H1 (cell line): ENCODE data around the gene HTRA1. TPM values are rescaled to one million over a fixed set of nuclear protein-coding genes. Genes with fewer than 3 reads are reported as not detected.

Source experiments
- CTCF ChIA-PET: fragments of 300-600 bp; sonication (Branson Sonifier 250); formaldehyde crosslinking; loops from one replicate; lab custom pipeline; 2021; ENCODE audit not compliant: partially characterized antibody; lab: Charles Lee
- POLR2A ChIA-PET: fragments of 300-600 bp; sonication (Branson Sonifier 250); formaldehyde crosslinking; loops from one replicate; lab custom pipeline; 2021; ENCODE audit warnings: inconsistent platforms; ENCODE audit not compliant: partially characterized antibody; lab: Charles Lee
- DNase-seq, 2 experiments: peaks; one replicate each; pipeline versions ENCODE4 v3.0.0 to v3.0.0-alpha.2; 2010 to 2022; ENCODE audit warnings: low spot score in 2 of 2, low read depth in 1 of 2, mixed read lengths in 1 of 2
- FAIRE-seq: peaks from 2 replicates; lab custom pipeline; 2011; peaks lifted over from hg19 to GRCh38; lab: Jason Lieb, UNC
- H2AFZ ChIP-seq: 2 replicates; pipeline ENCODE4 v1.8.1; 2012; ENCODE audit warnings: low read length, inconsistent platforms
- H2AK5ac ChIP-seq: 2 replicates; pipeline ENCODE4 v1.6.1; 2013; ENCODE audit warnings: low read depth, low read length
- H2BK120ac ChIP-seq: replicated peaks from 2 replicates; pipeline ENCODE3; 2013; ENCODE audit warnings: low read depth, low read length, inconsistent platforms
- H2BK12ac ChIP-seq: 2 replicates; pipeline ENCODE4 v1.6.1; 2013; ENCODE audit warnings: low read depth, low read length
- H2BK15ac ChIP-seq: 2 replicates; pipeline ENCODE4 v1.6.1; 2013; ENCODE audit warnings: low read length
- H2BK20ac ChIP-seq: 2 replicates; pipeline ENCODE4 v1.6.1; 2013; ENCODE audit warnings: low read length
- H2BK5ac ChIP-seq: 2 replicates; pipeline ENCODE4 v1.6.1; 2013; ENCODE audit warnings: low read depth, low read length
- H3K14ac ChIP-seq: 2 replicates; pipeline ENCODE4 v1.6.1; 2013; ENCODE audit warnings: inconsistent platforms; ENCODE audit not compliant: insufficient read length
- H3K18ac ChIP-seq: 2 replicates; pipeline ENCODE4 v1.6.1; 2013; ENCODE audit warnings: low read length; ENCODE audit errors: extremely low read depth
- H3K23ac ChIP-seq: 2 replicates; pipeline ENCODE4 v1.6.1; 2013; ENCODE audit warnings: inconsistent platforms; ENCODE audit not compliant: insufficient read length
- H3K23me2 ChIP-seq: 2 replicates; pipeline ENCODE4 v1.6.1; 2013; ENCODE audit warnings: low read depth, low read length
- H3K27ac ChIP-seq: 2 replicates; pipeline ENCODE4 v1.6.1; 2011; ENCODE audit warnings: low read depth, low read length, inconsistent platforms
- H3K27me3 ChIP-seq, 4 experiments: replicated peaks in 1 of 4; 1 replicate in 1 of 4; 2 replicates in 3 of 4; pipeline versions ENCODE4 v1.6.1 to v1.8.1; 2011 to 2013; ENCODE audit warnings: low read length in 3 of 4, mild to moderate bottlenecking in 3 of 4, inconsistent platforms in 2 of 4, mixed read lengths in 2 of 4, moderate library complexity in 1 of 4; ENCODE audit not compliant: control insufficient read depth in 3 of 4, insufficient read depth in 3 of 4; ENCODE audit errors: extremely low read depth in 1 of 4
- H3K36me3 ChIP-seq, 4 experiments: 2 replicates each; pipeline versions ENCODE4 v1.6.1 to v1.8.1; 2011 to 2013; ENCODE audit warnings: mild to moderate bottlenecking in 4 of 4, low read length in 3 of 4, moderate library complexity in 2 of 4, control low read depth in 1 of 4, inconsistent platforms in 1 of 4; ENCODE audit not compliant: insufficient read depth in 4 of 4, control insufficient read depth in 2 of 4
- H3K4ac ChIP-seq: replicated peaks from 2 replicates; pipeline ENCODE3; 2013; ENCODE audit warnings: low read length, low read depth, mixed read lengths, inconsistent platforms; ENCODE audit not compliant: insufficient read length
- H3K4me1 ChIP-seq, 4 experiments: replicated peaks in 1 of 4; 1 replicate in 1 of 4; 2 replicates in 3 of 4; pipeline versions ENCODE4 v1.6.1 to v1.8.1; 2011 to 2013; ENCODE audit warnings: low read length in 3 of 4, inconsistent platforms in 2 of 4, mixed read lengths in 1 of 4; ENCODE audit not compliant: insufficient read depth in 4 of 4, control insufficient read depth in 3 of 4
- H3K4me2 ChIP-seq, 2 experiments: 2 replicates each; pipeline versions ENCODE4 v1.6.1 to v1.8.1; 2011 to 2013; ENCODE audit warnings: low read depth in 2 of 2, low read length in 2 of 2, control low read depth in 1 of 2, inconsistent platforms in 1 of 2, mild to moderate bottlenecking in 1 of 2; ENCODE audit not compliant: insufficient read depth in 1 of 2
- H3K4me3 ChIP-seq, 4 experiments: fragments of 200-600, 300-600 bp in 1 of 4; sonication (generic), shearing (Covaris generic), sonication (Bioruptor Twin) in 1 of 4; 2 replicates each; pipeline versions ENCODE4 v1.5.1 to v1.8.1; 2011 to 2016; ENCODE audit warnings: low read length in 4 of 4, low read depth in 3 of 4, control low read depth in 2 of 4, inconsistent platforms in 2 of 4, mild to moderate bottlenecking in 2 of 4, mixed read lengths in 1 of 4, moderate library complexity in 1 of 4; ENCODE audit not compliant: insufficient read depth in 2 of 4; ENCODE audit errors: extremely low read depth in 1 of 4
- H3K56ac ChIP-seq: replicated peaks from 2 replicates; pipeline ENCODE3; 2013; ENCODE audit warnings: low read depth, mild to moderate bottlenecking, mixed read lengths, low read length, inconsistent platforms; ENCODE audit not compliant: insufficient read length
- H3K79me1 ChIP-seq: 2 replicates; pipeline ENCODE4 v1.6.1; 2013; ENCODE audit warnings: low read depth, low read length, control low read depth
- H3K79me2 ChIP-seq, 2 experiments: 2 replicates each; pipeline versions ENCODE4 v1.6.1 to v1.8.1; 2012 to 2013; ENCODE audit warnings: low read length in 2 of 2, mild to moderate bottlenecking in 2 of 2, inconsistent platforms in 1 of 2; ENCODE audit not compliant: insufficient read depth in 2 of 2, control insufficient read depth in 1 of 2
- H3K9ac ChIP-seq, 4 experiments: replicated peaks in 1 of 4; 1 replicate in 1 of 4; 2 replicates in 3 of 4; pipeline versions ENCODE4 v1.6.1 to v1.8.1; 2011 to 2013; ENCODE audit warnings: low read depth in 3 of 4, low read length in 3 of 4, control low read depth in 2 of 4, mild to moderate bottlenecking in 2 of 4, moderate library complexity in 2 of 4, inconsistent platforms in 1 of 4; ENCODE audit errors: extremely low read depth in 1 of 4
- H3K9me3 ChIP-seq, 2 experiments: 2 replicates each; pipeline versions ENCODE4 v1.6.1 to v1.8.1; 2012 to 2013; ENCODE audit warnings: mild to moderate bottlenecking in 2 of 2, moderate library complexity in 2 of 2, control low read depth in 1 of 2, inconsistent platforms in 1 of 2, low read depth in 1 of 2, low read length in 1 of 2, mixed read lengths in 1 of 2; ENCODE audit not compliant: insufficient read depth in 2 of 2
- H4K20me1 ChIP-seq, 2 experiments: replicated peaks in 1 of 2; 2 replicates each; pipeline versions ENCODE3 to v1.8.1; 2011 to 2013; ENCODE audit warnings: inconsistent platforms in 2 of 2, low read length in 2 of 2, mild to moderate bottlenecking in 1 of 2; ENCODE audit not compliant: insufficient read depth in 2 of 2, control insufficient read depth in 1 of 2
- H4K5ac ChIP-seq: 2 replicates; pipeline ENCODE4 v1.6.1; 2013; ENCODE audit warnings: low read length, low read depth, mixed read lengths, inconsistent platforms; ENCODE audit not compliant: insufficient read length
- H4K8ac ChIP-seq: 2 replicates; pipeline ENCODE4 v1.8.0; 2013; ENCODE audit warnings: mild to moderate bottlenecking, moderate library complexity, low read length, inconsistent platforms; ENCODE audit not compliant: insufficient read depth; ENCODE audit errors: extremely low read depth
- H4K91ac ChIP-seq: replicated peaks from 2 replicates; pipeline ENCODE3; 2013; ENCODE audit warnings: low read length, mixed read lengths, inconsistent platforms; ENCODE audit not compliant: insufficient read length
- KDM5A ChIP-seq: fragments of 200-600 bp; IDR thresholded peaks from 2 replicates; pipeline ENCODE4 v1.7.1; 2012; ENCODE audit warnings: mild to moderate bottlenecking, low read length, inconsistent platforms, mixed read lengths
- POU5F1 ChIP-seq: IDR thresholded peaks from 2 replicates; pipeline ENCODE4 v1.6.1; 2011; ENCODE audit warnings: low read depth, mild to moderate bottlenecking, low read length, moderate library complexity
- RFX5 ChIP-seq: IDR thresholded peaks from 2 replicates; pipeline ENCODE4 v1.6.1; 2011; ENCODE audit warnings: low read depth, low read length, improper control_type of control experiment, borderline replicate concordance
- SIX5 ChIP-seq: IDR thresholded peaks from 2 replicates; pipeline ENCODE4 v1.6.1; 2011; ENCODE audit warnings: mild to moderate bottlenecking, low read depth, low read length
- WGBS, 2 experiments: shearing (Covaris generic) in 1 of 2; methylation state at CpG; one replicate each; pipeline versions ENCODE4 v1.1.6 to v1.1.7; 2013 to 2015; ENCODE audit warnings: low lambda C conversion rate in 2 of 2, mixed read lengths in 2 of 2, inconsistent platforms in 1 of 2, low coverage in 1 of 2, missing lambda C conversion rate in 1 of 2; ENCODE audit not compliant: insufficient replicate concordance in 2 of 2, insufficient coverage in 1 of 2, insufficient read length in 1 of 2; ENCODE audit errors: extremely low coverage in 1 of 2, missing lambda C conversion rate in 1 of 2; 5-methylcytosine and 5-hydroxymethylcytosine counted together
- polyA plus RNA-seq, 7 experiments: library from polyadenylated mRNA; depleted of rRNA in 3 of 7; stranded (reverse) in 5 of 7; unstranded in 2 of 7; fragments of >200 nt in 5 of 7; fragments of 200-250 nt in 2 of 7; gene quantifications; 1 replicate in 5 of 7; 2 replicates in 1 of 7; 4 replicates in 1 of 7; pipeline versions ENCODE4 v1.2.1 to v1.2.3, GENCODE V29; 2011 to 2013; ENCODE audit warnings: missing spikeins in 2 of 7, mixed read lengths in 2 of 7
- total RNA-seq: library from RNA; stranded (reverse); fragmentation: NEBNext Ultra II Directional; extraction: Animal tissue kit (Norgen Biotek cat#: 25700); gene quantifications from 2 replicates; pipeline ENCODE4 v1.2.1, GENCODE V29; 2021

HTRA1 gene
- total and polyA plus RNA-seq, 2 of the 8 experiments (the other 6 are each of a cell fraction or from before 2014, with no cell fraction given), result 15.8 to 20.1 TPM

DNA sequence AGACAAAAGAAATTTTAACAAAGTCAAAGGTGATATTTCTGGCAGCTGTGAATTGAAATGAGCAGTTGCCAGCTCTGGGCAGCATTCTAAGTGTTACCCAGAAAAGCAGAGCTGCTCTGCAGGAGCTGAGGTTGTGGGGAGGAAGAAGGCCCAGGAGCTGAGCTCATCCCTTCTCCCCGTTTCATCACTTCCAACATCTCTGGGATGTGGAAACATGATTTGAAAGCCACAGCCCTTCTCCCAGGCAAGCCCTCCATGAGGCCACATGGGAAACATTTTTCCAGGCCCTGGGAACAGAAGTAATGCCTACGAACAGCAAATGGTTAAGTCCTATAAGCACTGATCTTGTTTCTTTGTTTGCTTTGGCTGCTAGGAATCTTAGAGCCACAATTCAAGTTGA is 88.3 kb downstream of the HTRA1 start:
- POLR2A ChIA-PET, result no interaction called here
- no peak for DNase-seq
- Histone ChIP-seq H3K4me3 (no peak overlapping the region), H3K4me1 (no peaks in the 10 kb centered on the region), H4K8ac (no peak overlapping the region), H3K36me3 (no peaks in the 10 kb centered on the region), H2BK20ac (no peak overlapping the region), H3K79me2 (no peaks in the 10 kb centered on the region), H2BK120ac (no peak overlapping the region), H4K20me1 (no peaks in the 10 kb centered on the region), H3K18ac (no peak overlapping the region), H3K14ac (no peak overlapping the region), H3K9ac (no peak overlapping the region), H3K56ac (no peak overlapping the region), H3K27ac (no peak overlapping the region), H3K79me1 (no peaks in the 10 kb centered on the region), H2BK5ac (no peak overlapping the region), H2AFZ (no peak overlapping the region), H3K23ac (no peak overlapping the region), H4K91ac (no peak overlapping the region), H2AK5ac (no peak overlapping the region), H3K4ac (no peak overlapping the region), H2BK12ac (no peak overlapping the region), H3K27me3 (no peaks in the 10 kb centered on the region), H3K23me2 (no peaks in the 10 kb centered on the region), H3K9me3 (no peaks in the 10 kb centered on the region), H2BK15ac (no peak overlapping the region), H3K4me2 (no peak overlapping the region), H4K5ac (no peak overlapping the region)
- no peak for FAIRE-seq
- CTCF ChIA-PET, result interaction anchor here (5.0 kb wide), 1 partner anchor 17 kb away, joined by 33 read pairs; no protein-coding TSS in a partner anchor
- 91% methylated on average over 2 of the region's 2 CpGs; no CpG with 5 or more reads in 1 of the 2 experiments for WGBS, 2 experiments
- TF ChIP-seq SIX5 (no peak), POU5F1 (no peak), KDM5A (no peak), RFX5 (no peak)
